Measurements from ENCODE around the gene ZNF644.
A peak's percentile ranks its signal among the peaks of the same experiment; 100 is the strongest.
"Not testable (repeated sequence)": the region's sequence is repeated elsewhere in the genome, so short reads cannot be mapped to it uniquely, and the experiment has no call there.

ZNF644 gene

GRCh38 chr1:90977522-90977921 is 44.3 kb downstream of the ZNF644 start:
- no peak for DNase-seq

- peak; percentile 16 for DNase-seq
These were observed 47.7 kb downstream of the ZNF644 start for GRCh38 chr1:90973897-90974798.

- no peak for DNase-seq
These were observed 51.6 kb downstream of the ZNF644 start for GRCh38 chr1:90970208-90970607.

- no peak for DNase-seq
These were observed 52.6 kb downstream of the ZNF644 start for GRCh38 chr1:90969241-90969640.

- peak; percentile 15 for DNase-seq
These were observed 57.3 kb downstream of the ZNF644 start for GRCh38 chr1:90964444-90965035.

GRCh38 chr1:90963651-90964050 is 58.2 kb downstream of the ZNF644 start:
- DNase-seq = no peak

- DNase-seq = no peak
These were observed 58.6 kb downstream of the ZNF644 start for GRCh38 chr1:90963236-90963635.

GRCh38 chr1:90959352-90960206 is 62.3 kb downstream of the ZNF644 start:
- DNase-seq = peak; percentile 55

- no peak for DNase-seq
These were observed 64.3 kb downstream of the ZNF644 start for GRCh38 chr1:90957497-90957896.

GRCh38 chr1:90955769-90956168 is 66.1 kb downstream of the ZNF644 start:
- DNase-seq = no peak

GRCh38 chr1:90952906-90953305 is 68.9 kb downstream of the ZNF644 start:
- DNase-seq = no peak

GRCh38 chr1:90951009-90951408 is 70.8 kb downstream of the ZNF644 start:
- DNase-seq = no peak

- no peak for DNase-seq
These were observed 73.5 kb downstream of the ZNF644 start for GRCh38 chr1:90948301-90948700.

- DNase-seq = no peak
These were observed 75.2 kb downstream of the ZNF644 start for GRCh38 chr1:90946630-90947029.

GRCh38 chr1:90945287-90945686 is 76.5 kb downstream of the ZNF644 start:
- no peak for DNase-seq

GRCh38 chr1:90943966-90944365 is 77.9 kb downstream of the ZNF644 start:
- no peak for DNase-seq

- no peak for DNase-seq
These were observed 81.1 kb downstream of the ZNF644 start for GRCh38 chr1:90940746-90941145.

- no peak for DNase-seq
These were observed 85.1 kb downstream of the ZNF644 start for GRCh38 chr1:90936731-90937130.

GRCh38 chr1:90936061-90936460 is 85.8 kb downstream of the ZNF644 start:
- no peak for DNase-seq

GRCh38 chr1:90928231-90928630 is 93.6 kb downstream of the ZNF644 start:
- DNase-seq = not testable (repeated sequence)

- DNase-seq = not testable (repeated sequence)
These were observed 94.2 kb downstream of the ZNF644 start for GRCh38 chr1:90927674-90928073.

GRCh38 chr1:90926971-90927370 is 94.9 kb downstream of the ZNF644 start:
- no peak for DNase-seq
